Transverse colon (tissue), 4 donors: ENCODE results near the gene ZBTB46. TPM values are rescaled to one million over a fixed set of nuclear protein-coding genes. Genes with fewer than 3 reads are reported as not detected.

Source experiments
- DNase-seq: peaks from one replicate; pipeline ENCODE4 v3.0.0-alpha.2; 2019
- H3K27ac ChIP-seq, 4 donors: fragments of 200-600 bp; sonication (generic); 2 replicates each; pipeline ENCODE4 v1.5.1; 2016 to 2018; ENCODE audit warnings: inconsistent platforms in 4 of 4
- H3K27me3 ChIP-seq: fragments of 200-600 bp; sonication (generic); 2 replicates; pipeline ENCODE4 v1.5.1; 2017; ENCODE audit warnings: inconsistent platforms
- H3K36me3 ChIP-seq, 4 donors: fragments of 200-600 bp; sonication (generic); 2 replicates each; pipeline ENCODE4 v1.5.1; 2017 to 2019; ENCODE audit warnings: inconsistent platforms in 4 of 4
- H3K4me1 ChIP-seq, 4 donors: fragments of 200-600 bp; sonication (generic); 2 replicates each; pipeline ENCODE4 v1.5.1; 2017 to 2020; ENCODE audit warnings: inconsistent platforms in 4 of 4
- H3K4me3 ChIP-seq, 4 donors: fragments of 200-600 bp; sonication (generic); 1 replicate in 1 of 4; 2 replicates in 3 of 4; pipeline versions ENCODE4 v1.5.1 to v1.6.1; 2017 to 2019; ENCODE audit warnings: inconsistent platforms in 4 of 4
- H3K9me3 ChIP-seq, 2 donors: fragments of 200-600 bp; sonication (generic); 2 replicates each; pipeline ENCODE4 v1.5.1; 2017 to 2019; ENCODE audit warnings: inconsistent platforms in 2 of 2
- EP300 ChIP-seq: sonication (generic); formaldehyde crosslinking; IDR thresholded peaks from one replicate; pipeline ENCODE4 v1.6.1; 2017; ENCODE audit warnings: antibody characterized with exemption, low read depth
- POLR2A ChIP-seq: fragments of 450-650 bp; IDR thresholded peaks from one replicate; pipeline ENCODE4 v1.6.1; 2016; ENCODE audit warnings: antibody characterized with exemption, mild to moderate bottlenecking, moderate library complexity
- POLR2AphosphoS5 ChIP-seq, 3 donors: sonication (generic); formaldehyde crosslinking; IDR thresholded peaks; one replicate each; pipeline ENCODE4 v1.6.1; 2016; ENCODE audit warnings: antibody characterized with exemption in 3 of 3
- WGBS, 2 donors: methylation state at CpG; one replicate each; pipeline ENCODE4 v1.1.5; 2018; ENCODE audit warnings: low coverage in 1 of 2; 5-methylcytosine and 5-hydroxymethylcytosine counted together
- in situ Hi-C, 4 donors: fragments of 200-750 bp; cut with MboI; loops; one replicate each; pipeline versions ENCODE4 v1.15.0 to v1.15.1; 2017; ENCODE audit warnings: low sequenced_read_pairs in 3 of 4, low pct_ligation_motif_present in 1 of 4, low pct_unique_long_range_greater_than_20kb in 1 of 4
- intact Hi-C: fragments of 100-400 bp; cut with DNase I; formaldehyde crosslinking; loops from one replicate; pipeline ENCODE4 v1.15.1; 2023; ENCODE audit warnings: low total_unique reads
- total RNA-seq, 4 donors: library from RNA; depleted of rRNA; stranded (reverse); fragments of >200 nt; gene quantifications; one replicate each; pipeline ENCODE4 v1.1.0, GENCODE V29; 2016
- TF ChIP-seq, protein P1 (sequence below), 5 experiments: fragments of 200-600 bp in 3 of 5; fragments of 450-650 bp in 2 of 5; sonication (generic) in 3 of 5; IDR thresholded peaks; 1 replicate in 2 of 5; 2 replicates in 3 of 5; pipeline ENCODE4 v1.5.1; 2016 to 2017; ENCODE audit warnings: antibody characterized with exemption in 5 of 5, inconsistent platforms in 3 of 5, mild to moderate bottlenecking in 2 of 5, moderate library complexity in 1 of 5

The ZBTB46 gene
- total RNA-seq, 4 donors from 2014 or later = 2.3 to 6.0 (median 5.3) TPM

GRCh38 chr20:63718996-63719395, 112.1 kb downstream of the ZBTB46 start:
- DNase-seq = no peak
- Histone ChIP-seq H3K4me1 (no peaks in the 10 kb centered on the region), H3K27ac (no peak overlapping the region), H3K27me3 (no peaks in the 10 kb centered on the region), H3K4me3 (no peak overlapping the region), H3K36me3 (peaks cover 0 to 31% (median 10%) of the 10 kb centered on the region in 4 donors), H3K9me3 (peaks cover 4 to 8% of the 10 kb centered on the region in 2 donors)
- intact Hi-C loops (no loop called here), in situ Hi-C loops (no loop called here)
- no peak for TF ChIP-seq POLR2AphosphoS5 (IDR thresholded peaks at IDR 0.05)
- TF ChIP-seq, protein P1, sequence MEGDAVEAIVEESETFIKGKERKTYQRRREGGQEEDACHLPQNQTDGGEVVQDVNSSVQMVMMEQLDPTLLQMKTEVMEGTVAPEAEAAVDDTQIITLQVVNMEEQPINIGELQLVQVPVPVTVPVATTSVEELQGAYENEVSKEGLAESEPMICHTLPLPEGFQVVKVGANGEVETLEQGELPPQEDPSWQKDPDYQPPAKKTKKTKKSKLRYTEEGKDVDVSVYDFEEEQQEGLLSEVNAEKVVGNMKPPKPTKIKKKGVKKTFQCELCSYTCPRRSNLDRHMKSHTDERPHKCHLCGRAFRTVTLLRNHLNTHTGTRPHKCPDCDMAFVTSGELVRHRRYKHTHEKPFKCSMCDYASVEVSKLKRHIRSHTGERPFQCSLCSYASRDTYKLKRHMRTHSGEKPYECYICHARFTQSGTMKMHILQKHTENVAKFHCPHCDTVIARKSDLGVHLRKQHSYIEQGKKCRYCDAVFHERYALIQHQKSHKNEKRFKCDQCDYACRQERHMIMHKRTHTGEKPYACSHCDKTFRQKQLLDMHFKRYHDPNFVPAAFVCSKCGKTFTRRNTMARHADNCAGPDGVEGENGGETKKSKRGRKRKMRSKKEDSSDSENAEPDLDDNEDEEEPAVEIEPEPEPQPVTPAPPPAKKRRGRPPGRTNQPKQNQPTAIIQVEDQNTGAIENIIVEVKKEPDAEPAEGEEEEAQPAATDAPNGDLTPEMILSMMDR (IDR thresholded peaks at IDR 0.05) = no peak
- TF ChIP-seq EP300 = no peak
- no peak for TF ChIP-seq POLR2A
- WGBS, 2 donors = 94 to 100% methylated on average over 2 of the region's 2 CpGs

DNA sequence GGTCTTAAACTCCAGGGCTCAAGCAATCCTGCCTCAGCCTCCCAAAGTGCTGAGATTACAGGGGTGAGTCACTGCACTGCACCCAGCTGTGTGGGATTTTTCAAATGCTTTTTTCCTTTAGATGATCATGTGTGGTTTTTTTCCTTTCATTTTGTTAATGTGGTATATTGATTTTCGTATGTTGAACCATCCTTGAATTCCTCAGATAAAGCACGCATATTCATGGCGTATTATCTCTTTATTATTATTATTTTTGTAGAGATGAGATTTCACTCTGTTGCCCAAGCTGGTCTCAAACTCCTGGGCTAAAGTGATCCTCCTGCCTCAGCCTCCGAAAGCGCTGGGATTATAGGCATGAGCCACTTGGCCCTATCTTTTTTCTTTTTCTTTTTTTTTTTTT, 116.2 kb downstream of the ZBTB46 start:
- TF ChIP-seq POLR2A = no peak
- TF ChIP-seq, protein P1 (IDR thresholded peaks at IDR 0.05) = no peak
- no peak for TF ChIP-seq EP300
- TF ChIP-seq POLR2AphosphoS5 (IDR thresholded peaks at IDR 0.05) = no peak
- WGBS, 2 donors = 98 to 99% methylated on average over 5 of the region's 5 CpGs
- in situ Hi-C loops (no loop called here), intact Hi-C loops (no loop called here)
- H3K27me3 ChIP-seq = no peaks in the 10 kb centered on the region
- peaks cover 0 to 49% (median 12%) of the 10 kb centered on the region in 4 donors for H3K36me3 ChIP-seq
- H3K4me3 ChIP-seq = no peak overlapping the region
- no peaks in the 10 kb centered on the region for H3K4me1 ChIP-seq
- DNase-seq = no peak
- no peak overlapping the region for H3K27ac ChIP-seq
- peaks cover 4 to 8% of the 10 kb centered on the region in 2 donors for H3K9me3 ChIP-seq

GRCh38 chr20:63712191-63712590, 118.9 kb downstream of the ZBTB46 start:
- H3K4me3 ChIP-seq = no peak overlapping the region
- in situ Hi-C loops (no loop called here), intact Hi-C loops (no loop called here)
- 100% methylated on average over 1 of the region's 1 CpG; no CpG with 5 or more reads in 1 of the 2 donors for WGBS, 2 donors
- peaks cover 8 to 14% (median 11%) of the 10 kb centered on the region in 4 donors for H3K4me1 ChIP-seq
- DNase-seq = no peak
- peaks cover 0 to 33% (median 10%) of the 10 kb centered on the region in 4 donors for H3K36me3 ChIP-seq
- H3K27me3 ChIP-seq = no peaks in the 10 kb centered on the region
- H3K27ac ChIP-seq = no peak overlapping the region
- peaks cover 0 to 5% of the 10 kb centered on the region in 2 donors for H3K9me3 ChIP-seq
- no peak for TF ChIP-seq EP300
- TF ChIP-seq, protein P1 (IDR thresholded peaks at IDR 0.05) = no peak
- no peak for TF ChIP-seq POLR2AphosphoS5 (IDR thresholded peaks at IDR 0.05)

- in situ Hi-C loops (no loop called here), intact Hi-C loops (no loop called here)
- whole genome bisulfite sequencing, 2 donors = 70 to 86% methylated on average over 2 to 12 of the region's 12 CpGs
- H3K9me3 ChIP-seq = peaks cover 0 to 5% of the 10 kb centered on the region in 2 donors
- no peak overlapping the region for H3K4me3 ChIP-seq
- H3K27ac ChIP-seq = no peak overlapping the region
- H3K27me3 ChIP-seq = no peaks in the 10 kb centered on the region
- peaks cover 16 to 22% (median 20%) of the 10 kb centered on the region in 4 donors for H3K4me1 ChIP-seq
- H3K36me3 ChIP-seq = peaks cover 0 to 31% (median 10%) of the 10 kb centered on the region in 4 donors
- TF ChIP-seq POLR2A (no peak), POLR2AphosphoS5 (IDR thresholded peaks at IDR 0.05) (no peak), EP300 (no peak)
- TF ChIP-seq, protein P1 (IDR thresholded peaks at IDR 0.05) = no peak
- no peak for DNase-seq
Measured at GRCh38 chr20:63711085-63711645, 119.9 kb downstream of the ZBTB46 start.
